ENCODE results near the gene LCE3B. TPM values are rescaled to one million over a fixed set of nuclear protein-coding genes. Genes with fewer than 3 reads are reported as not detected.

The LCE3B gene
- total and polyA plus RNA-seq, 2 donors: not detected

GRCh38 chr1:152645146-152645545, 31.5 kb downstream of the LCE3B start:
- Histone ChIP-seq H3K9me3 (ENCODE audit: control insufficient read depth in 2 of 2, insufficient read depth in 1 of 2, low read length in 1 of 2) (no peaks in the 10 kb centered on the region), H3K27ac (ENCODE audit: low read depth in 1 of 2, low read length in 1 of 2) (no peak overlapping the region), H3K4me3 (ENCODE audit: low read length in 2 of 2) (no peak overlapping the region), H3K4me1 (ENCODE audit: control insufficient read depth in 2 of 2, insufficient read depth in 2 of 2, low read length in 2 of 2) (no peaks in the 10 kb centered on the region), H3K36me3 (ENCODE audit: control insufficient read depth in 2 of 2, insufficient read depth in 2 of 2, low read length in 1 of 2) (no peaks in the 10 kb centered on the region), H3K27me3 (ENCODE audit: control insufficient read depth in 2 of 2, insufficient read depth in 1 of 2, low read length in 1 of 2) (no peaks in the 10 kb centered on the region)
- WGBS: 68% methylated on average over 3 of the region's 3 CpGs
- no peak for DNase-seq (ENCODE audit: low read depth in 6 of 9, low spot score in 9 of 9)

- no peaks in the 10 kb centered on the region for H3K4me1 ChIP-seq (ENCODE audit: control insufficient read depth in 2 of 2, insufficient read depth in 2 of 2, low read length in 2 of 2)
- H3K36me3 ChIP-seq (ENCODE audit: control insufficient read depth in 2 of 2, insufficient read depth in 2 of 2, low read length in 1 of 2): no peaks in the 10 kb centered on the region
- no peaks in the 10 kb centered on the region for H3K27me3 ChIP-seq (ENCODE audit: control insufficient read depth in 2 of 2, insufficient read depth in 1 of 2, low read length in 1 of 2)
- no peak overlapping the region for H3K4me3 ChIP-seq (ENCODE audit: low read length in 2 of 2)
- no peak for DNase-seq (ENCODE audit: low read depth in 6 of 9, low spot score in 9 of 9)
- no peak overlapping the region for H3K27ac ChIP-seq (ENCODE audit: low read depth in 1 of 2, low read length in 1 of 2)
- no peaks in the 10 kb centered on the region for H3K9me3 ChIP-seq (ENCODE audit: control insufficient read depth in 2 of 2, insufficient read depth in 1 of 2, low read length in 1 of 2)
Measured at GRCh38 chr1:152646656-152647055, 33.0 kb downstream of the LCE3B start.

GRCh38 chr1:152654110-152654509, 40.5 kb downstream of the LCE3B start:
- WGBS: 32% methylated on average over 10 of the region's 10 CpGs
- Histone ChIP-seq H3K27ac (ENCODE audit: low read depth in 1 of 2, low read length in 1 of 2) (no peak overlapping the region), H3K4me1 (ENCODE audit: control insufficient read depth in 2 of 2, insufficient read depth in 2 of 2, low read length in 2 of 2) (no peaks in the 10 kb centered on the region), H3K27me3 (ENCODE audit: control insufficient read depth in 2 of 2, insufficient read depth in 1 of 2, low read length in 1 of 2) (no peaks in the 10 kb centered on the region), H3K9me3 (ENCODE audit: control insufficient read depth in 2 of 2, insufficient read depth in 1 of 2, low read length in 1 of 2) (no peaks in the 10 kb centered on the region), H3K4me3 (ENCODE audit: low read length in 2 of 2) (no peak overlapping the region), H3K36me3 (ENCODE audit: control insufficient read depth in 2 of 2, insufficient read depth in 2 of 2, low read length in 1 of 2) (no peaks in the 10 kb centered on the region)
- DNase-seq (ENCODE audit: low read depth in 6 of 9, low spot score in 9 of 9): peak in 8 of 9 donors; percentile 9 to 62 (median 23)

- H3K9me3 ChIP-seq (ENCODE audit: control insufficient read depth in 2 of 2, insufficient read depth in 1 of 2, low read length in 1 of 2): no peaks in the 10 kb centered on the region
- no peaks in the 10 kb centered on the region for H3K36me3 ChIP-seq (ENCODE audit: control insufficient read depth in 2 of 2, insufficient read depth in 2 of 2, low read length in 1 of 2)
- WGBS: 76% methylated on average over 2 of the region's 2 CpGs
Measured at GRCh38 chr1:152656459-152656858, 42.8 kb downstream of the LCE3B start.

GRCh38 chr1:152657677-152658076, 44.1 kb downstream of the LCE3B start:
- Histone ChIP-seq H3K9me3 (ENCODE audit: control insufficient read depth in 2 of 2, insufficient read depth in 1 of 2, low read length in 1 of 2) (no peaks in the 10 kb centered on the region), H3K27me3 (ENCODE audit: control insufficient read depth in 2 of 2, insufficient read depth in 1 of 2, low read length in 1 of 2) (no peaks in the 10 kb centered on the region), H3K36me3 (ENCODE audit: control insufficient read depth in 2 of 2, insufficient read depth in 2 of 2, low read length in 1 of 2) (no peaks in the 10 kb centered on the region), H3K4me1 (ENCODE audit: control insufficient read depth in 2 of 2, insufficient read depth in 2 of 2, low read length in 2 of 2) (no peaks in the 10 kb centered on the region), H3K4me3 (ENCODE audit: low read length in 2 of 2) (no peak overlapping the region), H3K27ac (ENCODE audit: low read depth in 1 of 2, low read length in 1 of 2) (no peak overlapping the region)
- WGBS: 93% methylated on average over 4 of the region's 4 CpGs
- no peak for DNase-seq (ENCODE audit: low read depth in 6 of 9, low spot score in 9 of 9)

More at GRCh38 chr1:152656459-152656858, 42.8 kb downstream of the LCE3B start:
- no peaks in the 10 kb centered on the region for H3K4me1 ChIP-seq (ENCODE audit: control insufficient read depth in 2 of 2, insufficient read depth in 2 of 2, low read length in 2 of 2)
- no peak overlapping the region for H3K27ac ChIP-seq (ENCODE audit: low read depth in 1 of 2, low read length in 1 of 2)
- no peaks in the 10 kb centered on the region for H3K27me3 ChIP-seq (ENCODE audit: control insufficient read depth in 2 of 2, insufficient read depth in 1 of 2, low read length in 1 of 2)
- DNase-seq (ENCODE audit: low read depth in 6 of 9, low spot score in 9 of 9): no peak
- no peak overlapping the region for H3K4me3 ChIP-seq (ENCODE audit: low read length in 2 of 2)

GRCh38 chr1:152658649-152659048, 45.0 kb downstream of the LCE3B start:
- no peak for DNase-seq (ENCODE audit: low read depth in 6 of 9, low spot score in 9 of 9)
- WGBS: 97% methylated on average over 3 of the region's 3 CpGs

GRCh38 chr1:152663098-152663497, 49.5 kb downstream of the LCE3B start, which contains the start of gene LCE2D:
LCE2D (plus strand) TSS chr1:152663380; CDS start chr1:152664106, 726 bp downstream.
- no peak within 1 kb of the TSS for H3K27ac ChIP-seq (ENCODE audit: low read depth in 1 of 2, low read length in 1 of 2)
- H3K9me3 ChIP-seq (ENCODE audit: control insufficient read depth in 2 of 2, insufficient read depth in 1 of 2, low read length in 1 of 2): no peaks in the 10 kb centered on the region
- no peak within 1 kb of the TSS for H3K4me3 ChIP-seq (ENCODE audit: low read length in 2 of 2)
- H3K36me3 ChIP-seq (ENCODE audit: control insufficient read depth in 2 of 2, insufficient read depth in 2 of 2, low read length in 1 of 2): no peaks in the 10 kb centered on the region
- DNase-seq (ENCODE audit: low read depth in 6 of 9, low spot score in 9 of 9): no peak
- H3K4me1 ChIP-seq (ENCODE audit: control insufficient read depth in 2 of 2, insufficient read depth in 2 of 2, low read length in 2 of 2): no peaks in the 10 kb centered on the region
- WGBS: 75% methylated on average over 3 of the region's 3 CpGs
- no peaks in the 10 kb centered on the region for H3K27me3 ChIP-seq (ENCODE audit: control insufficient read depth in 2 of 2, insufficient read depth in 1 of 2, low read length in 1 of 2)

More at GRCh38 chr1:152658649-152659048, 45.0 kb downstream of the LCE3B start:
- Histone ChIP-seq H3K9me3 (ENCODE audit: control insufficient read depth in 2 of 2, insufficient read depth in 1 of 2, low read length in 1 of 2) (no peaks in the 10 kb centered on the region), H3K4me1 (ENCODE audit: control insufficient read depth in 2 of 2, insufficient read depth in 2 of 2, low read length in 2 of 2) (no peaks in the 10 kb centered on the region), H3K27ac (ENCODE audit: low read depth in 1 of 2, low read length in 1 of 2) (no peak overlapping the region), H3K36me3 (ENCODE audit: control insufficient read depth in 2 of 2, insufficient read depth in 2 of 2, low read length in 1 of 2) (no peaks in the 10 kb centered on the region), H3K27me3 (ENCODE audit: control insufficient read depth in 2 of 2, insufficient read depth in 1 of 2, low read length in 1 of 2) (no peaks in the 10 kb centered on the region), H3K4me3 (ENCODE audit: low read length in 2 of 2) (no peak overlapping the region)

Other genes starting within 250 kb of the LCE3B start
- 0.05 TPM for gene CRNN, start 199.5 kb upstream of the LCE3B start, total RNA-seq
- 0.43 TPM for gene CRNN, start 199.5 kb upstream of the LCE3B start, polyA plus RNA-seq
- not detected for gene LCE5A, start 103.0 kb upstream of the LCE3B start, total RNA-seq
- 0.43 TPM for gene LCE5A, start 103.0 kb upstream of the LCE3B start, polyA plus RNA-seq
- not detected for gene CRCT1, start 99.3 kb upstream of the LCE3B start, total RNA-seq
- gene CRCT1, start 99.3 kb upstream of the LCE3B start, polyA plus RNA-seq: 3.5 TPM
- not detected for gene LCE3E, start 47.0 kb upstream of the LCE3B start, total RNA-seq
- gene LCE3E, start 47.0 kb upstream of the LCE3B start, polyA plus RNA-seq: 6.2 TPM
- gene LCE3D, start 33.3 kb upstream of the LCE3B start, total RNA-seq: not detected
- 15.7 TPM for gene LCE3D, start 33.3 kb upstream of the LCE3B start, polyA plus RNA-seq
- gene LCE3C, start 13.6 kb upstream of the LCE3B start, total RNA-seq: not detected
- gene LCE3C, start 13.6 kb upstream of the LCE3B start, polyA plus RNA-seq: 0.66 TPM
- gene LCE3A, start 9.3 kb downstream of the LCE3B start, total RNA-seq: not detected
- gene LCE3A, start 9.3 kb downstream of the LCE3B start, polyA plus RNA-seq: not detected
- not detected for gene LCE2D, start 49.6 kb downstream of the LCE3B start, total RNA-seq
- gene LCE2D, start 49.6 kb downstream of the LCE3B start, polyA plus RNA-seq: 1.3 TPM
- gene LCE2C, start 61.5 kb downstream of the LCE3B start, total RNA-seq: not detected
- 1.7 TPM for gene LCE2C, start 61.5 kb downstream of the LCE3B start, polyA plus RNA-seq
- gene LCE2B, start 72.3 kb downstream of the LCE3B start, total RNA-seq: 0.09 TPM
- 1.5 TPM for gene LCE2B, start 72.3 kb downstream of the LCE3B start, polyA plus RNA-seq
- gene LCE2A, start 84.5 kb downstream of the LCE3B start, total RNA-seq: not detected
- 1.3 TPM for gene LCE2A, start 84.5 kb downstream of the LCE3B start, polyA plus RNA-seq
- not detected for gene LCE4A, start 94.3 kb downstream of the LCE3B start, total RNA-seq
- not detected for gene LCE4A, start 94.3 kb downstream of the LCE3B start, polyA plus RNA-seq
- gene KPRP, start 144.2 kb downstream of the LCE3B start, total RNA-seq: not detected
- 0.21 TPM for gene KPRP, start 144.2 kb downstream of the LCE3B start, polyA plus RNA-seq
- not detected for gene LCE1F, start 161.3 kb downstream of the LCE3B start, total RNA-seq
- 0.46 TPM for gene LCE1F, start 161.3 kb downstream of the LCE3B start, polyA plus RNA-seq
- not detected for gene LCE1E, start 172.4 kb downstream of the LCE3B start, total RNA-seq
- 0.30 TPM for gene LCE1E, start 172.4 kb downstream of the LCE3B start, polyA plus RNA-seq
- gene LCE1D, start 182.9 kb downstream of the LCE3B start, total RNA-seq: not detected
- gene LCE1D, start 182.9 kb downstream of the LCE3B start, polyA plus RNA-seq: 0.27 TPM
- 0.14 TPM for gene LCE1C, start 192.8 kb downstream of the LCE3B start, total RNA-seq
- 3.0 TPM for gene LCE1C, start 192.8 kb downstream of the LCE3B start, polyA plus RNA-seq
- gene LCE1B, start 198.2 kb downstream of the LCE3B start, total RNA-seq: not detected
- 0.68 TPM for gene LCE1B, start 198.2 kb downstream of the LCE3B start, polyA plus RNA-seq
- not detected for gene LCE1A, start 213.7 kb downstream of the LCE3B start, total RNA-seq
- 1.0 TPM for gene LCE1A, start 213.7 kb downstream of the LCE3B start, polyA plus RNA-seq
- gene LCE6A, start 229.0 kb downstream of the LCE3B start, total RNA-seq: not detected
- 1.1 TPM for gene LCE6A, start 229.0 kb downstream of the LCE3B start, polyA plus RNA-seq
- not detected for gene LCE7A, start 246.2 kb downstream of the LCE3B start, total RNA-seq
- gene LCE7A, start 246.2 kb downstream of the LCE3B start, polyA plus RNA-seq: 0.32 TPM